C4-2B (cell line): ENCODE measurements around the gene SP8.

Experiments
- CTCF ChIP-seq: fragments of 450-650 bp; conservative IDR thresholded peaks from 2 replicates; pipeline ENCODE4 v1.5.1; 2017; ENCODE audit warnings: mild to moderate bottlenecking
- ZFX ChIP-seq: fragments of 450-650 bp; IDR thresholded peaks from 2 replicates; pipeline ENCODE4 v1.6.1; 2017

- TF ChIP-seq CTCF (no peak), ZFX (no peak)
Observed at GRCh38 chr7:20776942-20777341, 9.7 kb downstream of the SP8 start.
